Measurements from ENCODE around the gene FNDC1. TPM values are rescaled to one million over a fixed set of nuclear protein-coding genes. Genes with fewer than 3 reads are reported as not detected.

FNDC1 gene
- total RNA-seq, 1 experiment from 2014 or later: 0.17 TPM

- TF ChIP-seq CTCF (IDR thresholded peaks at IDR 0.05; ENCODE audit: unreplicated experiment): no peak
- peak; percentile 33 for DNase-seq
- H3K27ac Mint-ChIP-seq (ENCODE audit: unreplicated experiment): no peak overlapping the region
- H3K4me1 Mint-ChIP-seq (ENCODE audit: low read depth, unreplicated experiment): no peaks in the 10 kb centered on the region
- H3K9me3 Mint-ChIP-seq (ENCODE audit: low read depth, unreplicated experiment): no peaks in the 10 kb centered on the region
- H3K36me3 Mint-ChIP-seq (ENCODE audit: insufficient read depth, unreplicated experiment): no peaks in the 10 kb centered on the region
- CTCF ChIA-PET: interaction anchor here (1.2 kb wide), 1 partner anchor 436 kb away, joined by 3 read pairs; no protein-coding TSS in a partner anchor
- no TSS peak for BruUV-seq (replicated peaks)
- intact Hi-C loops (cut with micrococcal nuclease; ENCODE audit: unreplicated experiment): no loop called here
- H3K4me3 Mint-ChIP-seq (ENCODE audit: low read depth, unreplicated experiment): no peak overlapping the region
- H3K27me3 Mint-ChIP-seq (ENCODE audit: unreplicated experiment): peaks cover 90% of the 10 kb centered on the region
Measured at GRCh38 chr6:159217595-159218275, 48.5 kb downstream of the FNDC1 start.

GRCh38 chr6:159220093-159220492 is 50.9 kb downstream of the FNDC1 start:
- no peak overlapping the region for H3K4me3 Mint-ChIP-seq (ENCODE audit: low read depth, unreplicated experiment)
- no peak for DNase-seq
- H3K4me1 Mint-ChIP-seq (ENCODE audit: low read depth, unreplicated experiment): no peaks in the 10 kb centered on the region
- CTCF ChIA-PET: no interaction called here
- TF ChIP-seq CTCF (IDR thresholded peaks at IDR 0.05; ENCODE audit: unreplicated experiment): no peak
- BruUV-seq (replicated peaks): no TSS peak
- intact Hi-C loops (cut with micrococcal nuclease; ENCODE audit: unreplicated experiment): no loop called here
- peaks cover 90% of the 10 kb centered on the region for H3K27me3 Mint-ChIP-seq (ENCODE audit: unreplicated experiment)
- H3K9me3 Mint-ChIP-seq (ENCODE audit: low read depth, unreplicated experiment): no peaks in the 10 kb centered on the region
- H3K36me3 Mint-ChIP-seq (ENCODE audit: insufficient read depth, unreplicated experiment): no peaks in the 10 kb centered on the region
- H3K27ac Mint-ChIP-seq (ENCODE audit: unreplicated experiment): no peak overlapping the region

DNA sequence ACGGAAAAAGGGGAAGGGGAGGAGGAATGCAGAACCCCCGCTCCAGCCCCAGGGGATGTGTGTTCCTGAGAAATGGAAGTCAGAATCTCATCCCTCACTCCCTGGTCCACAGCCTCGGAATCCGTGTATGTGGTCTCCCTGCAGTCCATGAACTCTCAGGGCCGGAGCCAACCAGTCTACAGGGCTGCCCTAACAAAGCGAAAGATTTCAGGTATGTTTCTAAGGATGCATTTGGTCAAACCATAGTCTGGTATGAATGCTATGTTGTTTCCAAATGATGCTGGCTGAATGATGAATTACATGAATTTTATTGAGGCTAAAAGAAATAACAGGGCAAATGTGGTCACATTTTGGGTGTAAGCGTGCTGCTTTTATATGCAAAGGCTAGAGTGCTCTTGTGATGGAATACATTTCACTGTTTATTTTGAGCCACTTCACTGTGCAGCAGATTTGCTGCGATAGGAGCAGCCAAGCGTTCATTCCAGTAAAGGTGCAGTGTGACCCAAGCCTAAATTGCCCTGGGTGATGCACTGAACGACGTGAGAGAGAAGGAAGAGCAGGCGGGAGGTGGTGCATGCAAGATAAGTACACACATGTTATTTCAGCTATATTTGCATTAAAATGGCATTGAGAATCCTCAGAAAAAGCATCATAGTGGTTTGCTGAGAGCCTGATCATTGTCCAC is 52.4 kb downstream of the FNDC1 start:
- no peak overlapping the region for H3K4me3 Mint-ChIP-seq (ENCODE audit: low read depth, unreplicated experiment)
- H3K36me3 Mint-ChIP-seq (ENCODE audit: insufficient read depth, unreplicated experiment): no peaks in the 10 kb centered on the region
- CTCF ChIA-PET: no interaction called here
- TF ChIP-seq CTCF (IDR thresholded peaks at IDR 0.05; ENCODE audit: unreplicated experiment): no peak
- intact Hi-C loops (cut with micrococcal nuclease; ENCODE audit: unreplicated experiment): no loop called here
- no TSS peak for BruUV-seq (replicated peaks)
- no peaks in the 10 kb centered on the region for H3K4me1 Mint-ChIP-seq (ENCODE audit: low read depth, unreplicated experiment)
- H3K27me3 Mint-ChIP-seq (ENCODE audit: unreplicated experiment): peaks cover 92% of the 10 kb centered on the region
- H3K27ac Mint-ChIP-seq (ENCODE audit: unreplicated experiment): no peak overlapping the region
- H3K9me3 Mint-ChIP-seq (ENCODE audit: low read depth, unreplicated experiment): no peaks in the 10 kb centered on the region
- DNase-seq: no peak

DNA sequence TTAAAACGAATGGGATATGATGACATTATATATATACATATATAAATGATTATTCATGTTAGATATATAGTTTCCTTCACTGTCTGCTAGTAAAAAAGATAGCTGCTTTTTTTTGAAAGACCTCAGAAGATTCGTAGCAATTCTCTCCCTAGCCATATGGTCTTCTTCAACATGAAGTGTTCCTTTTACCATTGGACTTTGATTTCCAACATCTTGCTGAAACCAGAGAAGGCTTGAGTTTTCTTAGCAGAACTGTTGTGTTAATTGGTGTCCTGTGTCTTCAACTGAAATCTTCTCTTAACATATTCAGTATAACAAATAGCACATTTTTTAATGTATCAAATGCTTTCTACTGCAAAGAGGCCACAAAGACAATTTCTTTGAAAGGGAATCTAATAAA is 55.3 kb downstream of the FNDC1 start:
- no peak for DNase-seq
- TF ChIP-seq CTCF (IDR thresholded peaks at IDR 0.05; ENCODE audit: unreplicated experiment): no peak
- Mint-ChIP-seq H3K27ac (ENCODE audit: unreplicated experiment) (no peak overlapping the region), H3K9me3 (ENCODE audit: low read depth, unreplicated experiment) (no peaks in the 10 kb centered on the region), H3K27me3 (ENCODE audit: unreplicated experiment) (peaks cover 70% of the 10 kb centered on the region), H3K36me3 (ENCODE audit: insufficient read depth, unreplicated experiment) (no peaks in the 10 kb centered on the region), H3K4me1 (ENCODE audit: low read depth, unreplicated experiment) (no peaks in the 10 kb centered on the region), H3K4me3 (ENCODE audit: low read depth, unreplicated experiment) (no peak overlapping the region)
- intact Hi-C loops (cut with micrococcal nuclease; ENCODE audit: unreplicated experiment): no loop called here
- CTCF ChIA-PET: no interaction called here
- BruUV-seq (replicated peaks): no TSS peak
